22Rv1 (cell line): ENCODE data around the gene SPZ1.
"Not testable (repeated sequence)": the region's sequence is repeated elsewhere in the genome, so short reads cannot be mapped to it uniquely, and the experiment has no call there.

Experiments used
- ZFX ChIP-seq: fragments of 450-650 bp; IDR thresholded peaks from 2 replicates; pipeline ENCODE4 v1.6.1; 2017; ENCODE audit warnings: antibody characterized with exemption, borderline replicate concordance
- TF ChIP-seq, protein P1 (sequence below): fragments of 450-650 bp; IDR thresholded peaks from 2 replicates; pipeline ENCODE4 v1.5.1; 2017; ENCODE audit warnings: mild to moderate bottlenecking

DNA sequence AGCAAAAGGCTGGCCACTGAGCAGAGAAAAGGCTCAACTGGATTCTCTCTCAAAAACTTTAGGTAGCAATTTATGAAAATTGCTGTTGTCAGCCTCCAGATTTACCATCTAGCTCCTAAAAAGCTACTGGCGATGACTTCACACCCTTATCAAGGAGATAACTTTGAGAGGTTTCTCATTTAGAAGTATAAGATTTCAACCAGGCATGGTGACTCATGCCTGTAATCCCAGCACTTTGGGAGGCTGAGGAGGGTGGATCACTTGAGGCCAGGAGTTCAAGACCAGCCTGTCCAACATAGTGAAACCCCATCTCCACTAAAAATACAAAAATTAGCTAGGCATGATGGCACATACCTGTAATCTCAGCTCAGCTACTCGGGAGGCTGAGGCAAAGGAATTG lies 49.3 kb upstream of the SPZ1 start:
- TF ChIP-seq, protein P1, sequence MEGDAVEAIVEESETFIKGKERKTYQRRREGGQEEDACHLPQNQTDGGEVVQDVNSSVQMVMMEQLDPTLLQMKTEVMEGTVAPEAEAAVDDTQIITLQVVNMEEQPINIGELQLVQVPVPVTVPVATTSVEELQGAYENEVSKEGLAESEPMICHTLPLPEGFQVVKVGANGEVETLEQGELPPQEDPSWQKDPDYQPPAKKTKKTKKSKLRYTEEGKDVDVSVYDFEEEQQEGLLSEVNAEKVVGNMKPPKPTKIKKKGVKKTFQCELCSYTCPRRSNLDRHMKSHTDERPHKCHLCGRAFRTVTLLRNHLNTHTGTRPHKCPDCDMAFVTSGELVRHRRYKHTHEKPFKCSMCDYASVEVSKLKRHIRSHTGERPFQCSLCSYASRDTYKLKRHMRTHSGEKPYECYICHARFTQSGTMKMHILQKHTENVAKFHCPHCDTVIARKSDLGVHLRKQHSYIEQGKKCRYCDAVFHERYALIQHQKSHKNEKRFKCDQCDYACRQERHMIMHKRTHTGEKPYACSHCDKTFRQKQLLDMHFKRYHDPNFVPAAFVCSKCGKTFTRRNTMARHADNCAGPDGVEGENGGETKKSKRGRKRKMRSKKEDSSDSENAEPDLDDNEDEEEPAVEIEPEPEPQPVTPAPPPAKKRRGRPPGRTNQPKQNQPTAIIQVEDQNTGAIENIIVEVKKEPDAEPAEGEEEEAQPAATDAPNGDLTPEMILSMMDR = not testable (repeated sequence)
- not testable (repeated sequence) for TF ChIP-seq ZFX
